HEK293 (cell line): ENCODE data around the gene SPDYC.

Source experiments
- BCL11B ChIP-seq: fragments of 450-650 bp; formaldehyde crosslinking; IDR thresholded peaks from 2 replicates; pipeline ENCODE4 v1.5.1; 2016; ENCODE audit warnings: low read depth, missing biosample characterization, missing genetic modification characterization
- ELK4 ChIP-seq: IDR thresholded peaks from 2 replicates; pipeline ENCODE4 v1.6.1; 2011; ENCODE audit warnings: mild to moderate bottlenecking, low read depth, low read length, borderline replicate concordance
- GLIS1 ChIP-seq: fragments of 450-650 bp; formaldehyde crosslinking; IDR thresholded peaks from 2 replicates; pipeline ENCODE4 v1.5.1; 2016; ENCODE audit warnings: missing biosample characterization, missing genetic modification characterization
- KLF10 ChIP-seq: fragments of 450-650 bp; IDR thresholded peaks from 2 replicates; pipeline ENCODE4 v1.5.1; 2018; ENCODE audit warnings: missing biosample characterization, mild to moderate bottlenecking, missing genetic modification characterization
- KLF16 ChIP-seq: fragments of 450-650 bp; formaldehyde crosslinking; IDR thresholded peaks from 2 replicates; pipeline ENCODE4 v1.5.1; 2017; ENCODE audit warnings: missing biosample characterization, missing genetic modification characterization
- MYNN ChIP-seq: fragments of 450-650 bp; formaldehyde crosslinking; IDR thresholded peaks from 2 replicates; pipeline ENCODE4 v1.5.1; 2016; ENCODE audit warnings: missing biosample characterization, missing genetic modification characterization, borderline replicate concordance
- SCRT1 ChIP-seq: fragments of 450-650 bp; formaldehyde crosslinking; IDR thresholded peaks from 2 replicates; pipeline ENCODE4 v1.5.1; 2016; ENCODE audit warnings: missing biosample characterization, missing genetic modification characterization, borderline replicate concordance
- SP2 ChIP-seq: fragments of 450-650 bp; formaldehyde crosslinking; IDR thresholded peaks from 2 replicates; pipeline ENCODE4 v1.5.1; 2016; ENCODE audit warnings: missing biosample characterization, missing genetic modification characterization
- YY1 ChIP-seq: fragments of 450-650 bp; formaldehyde crosslinking; IDR thresholded peaks from 2 replicates; pipeline ENCODE4 v1.5.1; 2018; ENCODE audit warnings: missing biosample characterization, missing genetic modification characterization
- ZBTB17 ChIP-seq: fragments of 450-650 bp; formaldehyde crosslinking; IDR thresholded peaks from 2 replicates; pipeline ENCODE4 v1.5.1; 2016; ENCODE audit warnings: missing biosample characterization, missing genetic modification characterization
- ZBTB7A ChIP-seq: fragments of 450-650 bp; formaldehyde crosslinking; IDR thresholded peaks from 2 replicates; pipeline ENCODE4 v1.5.1; 2016; ENCODE audit warnings: low read depth, missing biosample characterization, missing genetic modification characterization
- ZNF112 ChIP-seq: fragments of 450-650 bp; formaldehyde crosslinking; IDR thresholded peaks from 2 replicates; pipeline ENCODE4 v1.5.0; 2017; ENCODE audit warnings: missing biosample characterization, missing genetic modification characterization
- ZNF132 ChIP-seq: fragments of 450-650 bp; formaldehyde crosslinking; IDR thresholded peaks from 2 replicates; pipeline ENCODE4 v1.5.1; 2017; ENCODE audit warnings: missing biosample characterization, missing genetic modification characterization, borderline replicate concordance
- ZNF146 ChIP-seq: fragments of 450-650 bp; formaldehyde crosslinking; IDR thresholded peaks from 2 replicates; pipeline ENCODE4 v1.5.1; 2016; ENCODE audit warnings: missing biosample characterization, missing genetic modification characterization
- ZNF19 ChIP-seq: fragments of 450-650 bp; formaldehyde crosslinking; IDR thresholded peaks from 2 replicates; pipeline ENCODE4; 2016; ENCODE audit warnings: missing biosample characterization, missing genetic modification characterization, low read depth
- ZNF274 ChIP-seq, 2 experiments: fragments of 200-500 bp in 1 of 2; fragments of 450-650 bp in 1 of 2; sonication (Bioruptor generic) in 1 of 2; formaldehyde crosslinking in 1 of 2; IDR thresholded peaks; 2 replicates each; pipeline versions ENCODE4 v1.5.1 to v1.6.1; 2014 to 2016; ENCODE audit warnings: borderline replicate concordance in 1 of 2, inconsistent platforms in 1 of 2, low read length in 1 of 2, missing biosample characterization in 1 of 2, missing genetic modification characterization in 1 of 2
- ZNF292 ChIP-seq: fragments of 450-650 bp; formaldehyde crosslinking; IDR thresholded peaks from 2 replicates; pipeline ENCODE4 v1.5.1; 2016; ENCODE audit warnings: low read depth, missing biosample characterization, missing genetic modification characterization, borderline replicate concordance
- ZNF341 ChIP-seq: fragments of 450-650 bp; formaldehyde crosslinking; IDR thresholded peaks from 2 replicates; pipeline ENCODE4; 2016; ENCODE audit warnings: low read depth, missing biosample characterization, missing genetic modification characterization
- ZNF473 ChIP-seq: fragments of 450-650 bp; formaldehyde crosslinking; IDR thresholded peaks from 2 replicates; pipeline ENCODE4 v1.5.1; 2017; ENCODE audit warnings: missing biosample characterization, missing genetic modification characterization
- ZNF48 ChIP-seq: fragments of 450-650 bp; formaldehyde crosslinking; IDR thresholded peaks from 2 replicates; pipeline ENCODE4 v1.5.1; 2016; ENCODE audit warnings: missing biosample characterization, missing genetic modification characterization
- ZNF510 ChIP-seq: fragments of 450-650 bp; formaldehyde crosslinking; IDR thresholded peaks from 2 replicates; pipeline ENCODE4 v1.5.1; 2018; ENCODE audit warnings: mild to moderate bottlenecking, missing genetic modification characterization, missing biosample characterization; ENCODE audit not compliant: insufficient replicate concordance
- ZNF513 ChIP-seq: fragments of 450-650 bp; IDR thresholded peaks from 2 replicates; pipeline ENCODE4 v1.5.1; 2018; ENCODE audit warnings: missing biosample characterization, missing genetic modification characterization
- ZNF548 ChIP-seq: fragments of 450-650 bp; formaldehyde crosslinking; IDR thresholded peaks from 2 replicates; pipeline ENCODE4 v1.5.1; 2016; ENCODE audit warnings: missing biosample characterization, missing genetic modification characterization
- ZNF555 ChIP-seq: fragments of 450-650 bp; formaldehyde crosslinking; conservative IDR thresholded peaks from 2 replicates; pipeline ENCODE4 v1.5.1; 2017; ENCODE audit warnings: missing biosample characterization, mild to moderate bottlenecking, missing genetic modification characterization, inconsistent platforms
- ZNF585B ChIP-seq: fragments of 450-650 bp; formaldehyde crosslinking; IDR thresholded peaks from 2 replicates; pipeline ENCODE4 v1.5.1; 2016; ENCODE audit warnings: missing biosample characterization, missing genetic modification characterization
- ZNF621 ChIP-seq: fragments of 450-650 bp; formaldehyde crosslinking; IDR thresholded peaks from 2 replicates; pipeline ENCODE4 v1.5.1; 2017; ENCODE audit warnings: missing biosample characterization, missing genetic modification characterization
- ZNF660 ChIP-seq: fragments of 450-650 bp; IDR thresholded peaks from 2 replicates; pipeline ENCODE4 v1.5.1; 2018; ENCODE audit warnings: missing biosample characterization, mild to moderate bottlenecking, missing genetic modification characterization
- ZNF747 ChIP-seq: fragments of 450-650 bp; formaldehyde crosslinking; IDR thresholded peaks from 2 replicates; pipeline ENCODE4 v1.5.1; 2016; ENCODE audit warnings: missing biosample characterization, missing genetic modification characterization
- ZNF76 ChIP-seq: fragments of 450-650 bp; formaldehyde crosslinking; IDR thresholded peaks from 2 replicates; pipeline ENCODE4; 2016; ENCODE audit warnings: low read depth, missing biosample characterization, missing genetic modification characterization, borderline replicate concordance
- ZNF776 ChIP-seq: fragments of 450-650 bp; formaldehyde crosslinking; IDR thresholded peaks from 2 replicates; pipeline ENCODE4 v1.5.0; 2017; ENCODE audit warnings: missing biosample characterization, missing genetic modification characterization, borderline replicate concordance
- ZNF792 ChIP-seq: fragments of 450-650 bp; formaldehyde crosslinking; IDR thresholded peaks from 2 replicates; pipeline ENCODE4 v1.5.1; 2016; ENCODE audit warnings: missing biosample characterization, missing genetic modification characterization
- TF ChIP-seq, protein P1 (sequence below): fragments of 450-650 bp; formaldehyde crosslinking; IDR thresholded peaks from 2 replicates; pipeline ENCODE4 v1.5.1; 2016; ENCODE audit warnings: missing biosample characterization, missing genetic modification characterization
- TF ChIP-seq, protein P2 (sequence below): fragments of 450-650 bp; formaldehyde crosslinking; optimal IDR thresholded peaks from 2 replicates; pipeline ENCODE3; 2016; ENCODE audit warnings: missing biosample characterization, mild to moderate bottlenecking, missing genetic modification characterization

Gene SPDYC

DNA sequence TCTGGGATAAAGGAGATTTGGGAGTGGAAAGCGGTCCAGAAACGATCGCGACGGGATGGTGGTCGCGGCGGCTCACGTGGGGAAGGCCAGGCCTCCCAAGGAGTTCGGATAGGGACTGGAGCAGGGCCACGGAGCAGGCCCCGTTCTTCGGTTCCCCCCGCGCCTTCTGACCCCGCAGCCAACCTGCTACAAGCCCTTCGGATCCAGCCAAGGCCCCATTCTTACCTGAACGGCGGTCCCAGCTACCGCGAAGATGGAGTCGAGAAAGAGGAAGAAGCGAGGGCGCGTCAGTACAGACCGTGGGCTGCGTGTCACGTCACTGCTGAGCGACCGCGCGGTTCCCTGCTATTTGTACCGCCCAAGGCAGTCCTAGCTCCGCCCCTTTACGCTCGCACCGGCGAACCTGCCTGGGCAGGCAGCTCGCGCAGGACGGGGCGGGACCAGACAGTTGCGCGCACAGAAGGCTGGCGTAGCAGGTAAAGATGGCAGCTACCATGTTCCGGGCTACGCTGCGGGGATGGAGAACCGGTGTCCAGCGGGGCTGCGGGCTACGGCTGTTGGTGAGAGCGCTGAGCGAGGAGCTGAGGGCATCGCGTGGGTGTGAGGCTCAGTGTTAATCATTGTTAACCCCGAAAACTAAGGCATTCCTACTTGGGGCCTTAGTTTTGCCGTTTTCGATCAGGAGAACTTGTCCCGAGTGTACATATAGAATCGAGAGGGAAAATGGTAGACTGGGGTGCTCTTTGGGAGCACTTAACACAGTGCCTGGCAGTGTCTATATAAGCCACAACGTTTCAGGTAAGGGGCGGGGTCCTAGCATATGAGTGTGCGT, 48.0 kb upstream of the SPDYC start, which contains the start of the genes FAU and MRPL49 (continued):
- TF ChIP-seq ZNF747 (tag by site-specific recombination) (no peak), ZNF513 (tag by site-specific recombination) (no peak), ZNF19 (tag by site-specific recombination) (no peak), ZNF473 (tag by site-specific recombination) (no peak), ZNF776 (tag by site-specific recombination) (no peak), ZBTB17 (tag by site-specific recombination) (peak; percentile 81), ZNF621 (no peak), ZNF510 (tag by site-specific recombination) (no peak), ZNF548 (tag by site-specific recombination) (no peak), ZNF660 (tag by site-specific recombination) (no peak), ZNF792 (no peak), ZNF48 (no peak), ZNF146 (tag by site-specific recombination) (peak; percentile 29; the same call in 1 of the 2 replicates), ZNF585B (no peak), ZNF555 (tag by site-specific recombination) (no peak), ELK4 (no peak), SP2 (peak; percentile 96), GLIS1 (tag by site-specific recombination) (peak; percentile 29; the same call in 1 of the 2 replicates), ZNF292 (no peak), ZNF76 (peak; percentile 29; the same call in 1 of the 2 replicates), YY1 (peak; percentile 79), MYNN (tag by site-specific recombination) (no peak), SCRT1 (tag by site-specific recombination) (no peak), ZBTB7A (no peak), ZNF341 (tag by site-specific recombination) (no peak), BCL11B (no peak), KLF16 (peak; percentile 50), ZNF132 (tag by site-specific recombination) (no peak), ZNF274 (IDR thresholded peaks at IDR 0.05; ENCODE audit: low read length) (no peak), ZNF274 (tag by site-specific recombination; IDR thresholded peaks at IDR 0.05; ENCODE audit: borderline replicate concordance) (no peak), KLF10 (tag by site-specific recombination) (peak; percentile 33; the same call in 1 of the 2 replicates), ZNF112 (tag by site-specific recombination) (no peak)
- TF ChIP-seq, protein P1, sequence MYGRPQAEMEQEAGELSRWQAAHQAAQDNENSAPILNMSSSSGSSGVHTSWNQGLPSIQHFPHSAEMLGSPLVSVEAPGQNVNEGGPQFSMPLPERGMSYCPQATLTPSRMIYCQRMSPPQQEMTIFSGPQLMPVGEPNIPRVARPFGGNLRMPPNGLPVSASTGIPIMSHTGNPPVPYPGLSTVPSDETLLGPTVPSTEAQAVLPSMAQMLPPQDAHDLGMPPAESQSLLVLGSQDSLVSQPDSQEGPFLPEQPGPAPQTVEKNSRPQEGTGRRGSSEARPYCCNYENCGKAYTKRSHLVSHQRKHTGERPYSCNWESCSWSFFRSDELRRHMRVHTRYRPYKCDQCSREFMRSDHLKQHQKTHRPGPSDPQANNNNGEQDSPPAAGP (tag by site-specific recombination) = 0 out of 2 replicates have a peak, but pooled peaks have one; percentile 31
- TF ChIP-seq, protein P2, sequence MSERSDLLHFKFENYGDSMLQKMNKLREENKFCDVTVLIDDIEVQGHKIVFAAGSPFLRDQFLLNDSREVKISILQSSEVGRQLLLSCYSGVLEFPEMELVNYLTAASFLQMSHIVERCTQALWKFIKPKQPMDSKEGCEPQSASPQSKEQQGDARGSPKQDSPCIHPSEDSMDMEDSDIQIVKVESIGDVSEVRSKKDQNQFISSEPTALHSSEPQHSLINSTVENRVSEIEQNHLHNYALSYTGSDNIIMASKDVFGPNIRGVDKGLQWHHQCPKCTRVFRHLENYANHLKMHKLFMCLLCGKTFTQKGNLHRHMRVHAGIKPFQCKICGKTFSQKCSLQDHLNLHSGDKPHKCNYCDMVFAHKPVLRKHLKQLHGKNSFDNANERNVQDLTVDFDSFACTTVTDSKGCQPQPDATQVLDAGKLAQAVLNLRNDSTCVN (tag by site-specific recombination) = peak; percentile 93
